ENCODE measurements around the gene ENTPD5.
"Not testable (repeated sequence)": the region's sequence is repeated elsewhere in the genome, so short reads cannot be mapped to it uniquely, and the experiment has no call there.

ENTPD5 gene

DNA sequence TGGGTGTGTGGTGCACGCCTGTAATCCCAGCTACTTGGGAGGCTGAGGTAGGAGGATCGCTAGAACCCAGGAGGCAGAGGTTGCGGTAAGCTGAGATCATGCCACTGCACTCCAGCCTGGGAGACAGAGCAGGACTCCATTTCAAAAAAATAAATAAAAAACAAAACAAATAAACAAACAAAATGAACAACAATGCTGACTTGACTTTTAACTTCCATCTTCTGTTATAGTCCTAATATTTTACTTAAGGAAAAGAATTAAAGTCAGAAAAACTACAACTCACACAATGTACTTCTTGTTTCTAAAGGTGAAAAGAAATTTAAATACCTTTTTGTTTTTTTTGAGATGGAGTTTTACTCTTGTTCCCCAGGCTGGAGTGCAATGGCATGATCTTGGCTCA lies 13.4 kb downstream of the ENTPD5 start:
- DNase-seq (ENCODE audit: low spot score) = not testable (repeated sequence)

DNA sequence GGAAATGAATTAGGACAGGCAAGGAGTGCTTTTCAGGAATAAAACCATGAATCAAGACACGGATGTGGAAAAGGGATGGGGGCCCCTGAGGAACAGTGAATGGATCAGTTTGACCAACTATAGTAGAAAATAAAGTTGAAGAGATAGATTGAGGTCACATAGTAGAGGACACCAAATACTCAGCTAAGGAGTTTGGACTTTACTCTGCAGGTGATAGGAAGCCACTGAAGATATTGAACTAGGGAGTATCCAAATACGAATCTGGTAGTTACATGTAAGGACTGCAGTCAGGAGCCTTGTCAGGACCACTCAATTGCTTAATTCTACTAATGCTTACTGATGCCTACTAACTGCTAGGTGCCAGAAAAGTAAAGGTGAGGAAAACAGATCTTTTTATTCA lies 20.4 kb downstream of the ENTPD5 start:
- DNase-seq (ENCODE audit: low spot score) = no peak

DNA sequence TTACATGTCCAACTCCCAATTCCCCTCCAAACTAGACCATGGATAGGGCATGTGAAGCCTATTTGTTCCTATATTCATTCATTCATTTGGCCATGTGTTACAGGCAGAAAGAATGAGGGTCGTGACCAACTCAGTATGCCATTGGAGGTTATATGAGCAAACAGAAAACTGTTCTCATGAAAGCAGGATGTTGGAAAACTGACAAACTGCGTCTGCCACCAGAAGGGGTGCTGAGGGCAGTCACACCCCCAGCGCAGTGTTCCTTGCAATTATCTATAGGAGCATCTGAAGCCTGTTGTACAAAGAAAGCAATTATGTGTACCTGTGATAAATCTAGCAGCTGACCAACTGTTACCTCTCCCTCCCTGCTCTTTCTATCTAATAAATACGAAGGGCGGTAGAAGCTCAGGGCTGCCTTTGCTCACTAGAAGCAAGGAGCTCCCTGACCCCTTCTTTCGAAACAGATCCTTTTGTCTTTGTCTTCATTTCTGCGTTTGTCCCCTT lies 21.1 kb downstream of the ENTPD5 start:
- DNase-seq (ENCODE audit: low spot score) = no peak

DNA sequence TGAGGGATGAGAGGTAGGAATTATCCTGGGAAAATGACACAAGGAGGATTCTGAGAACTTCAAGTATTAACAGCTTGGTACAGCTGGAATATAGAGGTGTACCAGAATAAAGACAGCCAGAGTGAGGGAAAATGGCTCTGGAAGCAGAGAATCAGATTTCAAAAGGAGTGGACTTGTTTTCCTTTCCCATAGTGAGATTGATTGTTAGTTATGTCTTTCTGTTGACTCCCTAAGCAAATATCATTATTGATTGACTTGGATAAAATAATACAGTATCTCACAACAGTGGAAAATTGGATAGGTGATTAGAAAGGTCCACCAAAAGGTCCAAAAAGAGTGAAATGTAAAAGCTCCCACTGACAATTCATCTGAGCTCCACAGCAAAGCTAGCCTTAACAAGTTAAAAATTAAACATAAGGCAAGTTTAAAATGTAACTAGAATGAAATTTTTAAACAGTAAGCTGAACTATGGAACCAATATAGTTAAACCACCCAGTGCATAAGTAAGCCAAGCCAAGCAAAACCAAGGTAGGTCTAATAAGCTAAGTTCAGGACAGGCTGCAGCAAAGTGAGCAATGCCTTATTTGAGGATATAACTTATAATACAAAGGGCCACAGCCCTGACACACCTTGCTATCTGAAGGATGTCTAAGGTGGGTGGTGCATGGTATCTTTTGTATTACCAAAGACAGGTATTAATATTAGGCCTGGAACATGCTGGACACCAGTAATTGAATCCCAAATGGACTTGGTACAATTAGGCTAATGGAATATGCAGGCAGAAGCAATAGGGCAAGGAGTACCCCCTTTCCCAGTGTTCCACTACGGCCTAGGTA lies 21.8 kb downstream of the ENTPD5 start:
- no peak for DNase-seq (ENCODE audit: low spot score)

DNA sequence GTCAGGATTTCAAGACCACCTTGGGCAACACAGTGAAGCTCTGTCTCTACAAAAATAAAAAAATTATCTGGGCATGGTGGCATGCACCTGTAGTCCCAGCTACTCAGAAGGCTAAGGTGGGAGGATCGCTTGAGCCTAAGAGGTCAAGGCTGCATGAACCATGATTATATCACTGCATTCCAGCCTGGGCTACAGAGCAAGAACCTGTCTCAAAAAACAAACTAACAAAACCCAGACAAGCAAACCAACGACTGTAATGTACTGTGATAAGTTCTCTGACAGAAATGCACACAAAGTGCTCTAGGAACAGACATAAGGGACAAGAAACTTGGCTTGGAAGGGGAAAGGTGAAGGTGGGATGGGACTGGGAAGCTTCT lies 22.4 kb downstream of the ENTPD5 start:
- no peak for DNase-seq (ENCODE audit: low spot score)

DNA sequence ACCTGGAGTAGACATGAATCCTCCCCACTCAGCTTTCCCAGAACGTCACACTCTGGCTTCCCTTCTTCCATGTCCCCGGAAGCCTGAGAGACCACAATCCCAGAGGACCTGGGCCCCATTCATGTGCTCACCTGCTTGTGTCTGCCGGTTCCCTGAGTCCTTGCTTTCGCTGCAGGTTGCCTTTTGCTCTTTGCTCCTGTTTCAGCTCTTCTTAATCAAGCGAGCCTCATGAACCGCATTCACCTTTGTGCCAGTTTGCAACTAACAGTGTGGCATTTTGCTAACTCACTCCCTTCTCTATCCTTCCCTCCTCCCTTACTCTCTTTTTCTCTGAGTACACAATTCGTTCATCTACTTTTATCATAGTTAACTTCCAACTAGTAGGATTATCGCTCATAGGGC lies 23.1 kb downstream of the ENTPD5 start:
- no peak for DNase-seq (ENCODE audit: low spot score)

DNA sequence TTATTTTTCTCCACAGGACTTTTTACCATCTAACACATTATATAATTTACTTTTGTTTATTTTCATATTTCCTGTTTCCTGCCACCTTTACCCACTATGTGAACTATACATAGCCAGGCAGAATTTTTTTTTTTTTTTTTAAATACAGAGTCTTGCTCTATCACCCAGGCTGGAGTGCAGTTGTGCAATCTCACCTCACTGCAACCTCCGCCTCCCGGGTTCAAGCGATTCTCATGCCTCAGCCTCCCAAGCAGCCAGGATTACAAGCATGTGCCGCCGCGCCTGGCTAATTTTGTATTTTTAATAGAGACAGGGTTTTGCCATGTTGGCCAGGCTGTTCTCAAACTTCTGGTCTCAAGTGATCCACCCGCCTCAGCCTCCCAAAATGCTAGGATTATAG lies 24.2 kb downstream of the ENTPD5 start:
- DNase-seq (ENCODE audit: low spot score) = not testable (repeated sequence)

DNA sequence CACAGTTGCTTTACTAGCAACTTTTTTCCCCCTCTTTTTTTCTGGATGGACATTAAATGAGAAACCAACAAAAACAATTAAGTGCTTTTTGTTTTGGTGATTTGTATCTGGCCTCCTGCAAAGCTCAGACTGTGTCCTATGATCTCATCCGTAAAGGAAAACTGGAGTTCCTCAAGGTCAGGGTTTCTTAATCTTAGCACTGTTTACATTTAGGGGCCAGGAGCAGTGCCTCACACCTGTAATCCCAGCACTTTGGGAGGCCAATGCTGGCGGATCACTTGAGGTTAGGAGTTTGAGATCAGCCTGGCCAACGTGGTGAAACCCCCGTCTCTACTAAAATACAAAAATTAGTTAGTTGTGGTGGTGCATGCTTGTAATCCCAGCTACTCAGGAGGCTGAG lies 28.0 kb downstream of the ENTPD5 start:
- no peak for DNase-seq (ENCODE audit: low spot score)

DNA sequence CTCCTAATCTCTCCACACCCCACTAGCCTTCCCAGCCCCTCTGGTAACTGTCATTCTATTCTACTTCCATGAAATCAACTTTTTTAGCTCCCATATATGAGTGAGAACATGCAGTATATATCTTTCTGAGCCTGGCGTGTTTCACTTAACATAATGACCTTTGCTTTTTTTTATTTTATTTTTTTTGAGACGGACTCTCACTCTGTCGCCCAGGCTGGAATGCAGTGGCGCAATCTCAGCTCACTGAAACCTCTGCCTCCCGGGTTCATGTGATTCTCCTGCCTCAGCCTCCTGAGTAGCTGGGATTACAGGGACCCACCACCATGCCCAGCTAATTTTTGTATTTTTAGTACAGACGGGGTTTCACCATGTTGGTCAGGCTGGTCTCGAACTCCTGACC lies 30.4 kb downstream of the ENTPD5 start:
- not testable (repeated sequence) for DNase-seq (ENCODE audit: low spot score)

DNA sequence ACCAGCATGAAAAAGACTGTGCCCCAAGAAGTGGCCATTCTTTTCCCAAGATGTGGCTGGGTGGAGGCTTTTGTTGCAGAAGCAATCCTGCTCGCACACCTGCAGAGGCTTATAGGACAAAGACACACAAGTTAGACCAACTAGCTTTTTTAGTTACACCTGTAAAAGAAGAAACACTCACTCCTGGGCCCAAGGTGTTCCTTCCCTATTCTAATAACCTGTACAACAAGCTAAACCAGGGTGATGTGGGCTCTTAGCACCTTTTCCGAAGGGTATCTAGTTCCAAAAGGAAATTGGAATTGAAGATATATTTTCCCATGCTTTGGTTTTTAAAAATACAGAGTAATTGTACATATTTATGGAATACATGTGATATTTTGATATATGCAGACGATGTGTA lies 31.0 kb downstream of the ENTPD5 start:
- DNase-seq (ENCODE audit: low spot score) = no peak

DNA sequence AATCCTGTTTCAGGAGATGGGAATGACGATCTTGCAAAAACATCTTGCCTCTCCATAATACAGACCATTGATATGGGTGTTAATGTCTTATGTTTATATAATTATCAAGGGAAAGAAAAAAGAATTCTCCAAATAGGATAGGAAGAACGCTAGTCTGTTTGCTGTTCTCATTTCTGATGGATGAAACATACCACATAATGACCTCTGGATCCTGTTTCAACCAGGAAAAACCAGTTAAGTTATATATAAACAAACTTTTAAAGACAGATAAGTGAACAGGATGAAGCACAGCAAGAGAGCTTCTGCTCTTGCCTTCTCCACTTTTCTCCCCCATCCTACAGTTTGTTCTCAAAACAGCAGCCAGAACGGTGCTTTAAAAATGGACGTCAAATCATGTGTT lies 41.2 kb downstream of the ENTPD5 start:
- no peak for DNase-seq (ENCODE audit: low spot score)

DNA sequence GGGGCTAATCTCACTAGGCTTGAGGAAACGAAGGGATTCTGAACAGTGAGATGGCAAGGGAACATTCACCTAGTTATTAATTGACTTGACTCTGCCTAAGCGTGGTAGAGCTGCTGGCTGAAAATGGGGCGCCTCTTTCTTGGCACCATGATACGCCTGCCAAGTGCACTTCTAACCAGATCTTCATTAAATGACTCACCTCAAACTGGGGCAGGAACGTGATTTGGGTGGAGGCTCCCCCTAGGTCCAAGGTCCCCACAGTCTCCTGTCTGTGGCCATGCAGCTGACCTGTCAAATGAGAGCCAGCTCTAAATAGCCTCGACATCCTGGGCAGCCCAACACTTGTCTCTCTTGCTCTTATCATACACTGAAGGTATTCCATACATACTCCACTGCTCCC lies 43.0 kb downstream of the ENTPD5 start:
- no peak for DNase-seq (ENCODE audit: low spot score)

DNA sequence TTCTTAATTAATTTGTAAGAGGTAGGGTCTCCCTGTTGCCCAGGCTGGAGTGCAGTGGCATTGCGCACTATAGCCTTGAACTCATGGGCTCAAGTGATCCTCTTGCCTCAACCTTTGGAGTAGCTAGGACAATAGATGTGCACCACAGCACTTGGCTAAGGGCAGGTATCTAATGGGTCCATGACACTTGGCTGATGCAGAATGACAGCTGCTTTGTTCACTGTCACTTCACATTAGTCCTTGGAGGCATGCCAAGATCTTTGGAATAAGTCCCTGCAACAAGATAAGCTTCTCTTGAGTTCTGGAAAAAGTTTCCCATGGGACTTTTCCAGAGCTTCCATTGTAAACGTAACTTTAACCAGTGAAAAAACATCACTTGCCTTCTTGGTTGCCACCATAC lies 45.6 kb downstream of the ENTPD5 start:
- DNase-seq (ENCODE audit: low spot score) = no peak

DNA sequence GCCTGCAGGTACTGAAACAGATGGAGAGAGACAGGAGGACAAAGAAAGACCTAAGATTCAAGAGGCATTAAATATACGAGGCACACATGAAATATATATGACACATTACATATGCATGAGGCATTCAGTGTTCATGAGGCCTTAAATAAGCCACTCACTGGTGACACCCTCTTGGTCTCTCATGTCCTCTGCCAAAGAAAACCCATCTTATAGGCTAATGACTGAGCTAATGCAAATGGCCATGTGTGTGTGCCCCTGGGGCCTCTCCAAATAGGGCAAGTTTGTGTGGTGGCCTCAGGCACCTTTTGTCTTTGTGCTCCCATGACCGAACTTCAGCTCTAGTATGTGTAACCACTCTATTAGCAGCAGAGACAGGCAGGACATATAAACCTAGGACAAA lies 50.2 kb downstream of the ENTPD5 start:
- no peak for DNase-seq (ENCODE audit: low spot score)

DNA sequence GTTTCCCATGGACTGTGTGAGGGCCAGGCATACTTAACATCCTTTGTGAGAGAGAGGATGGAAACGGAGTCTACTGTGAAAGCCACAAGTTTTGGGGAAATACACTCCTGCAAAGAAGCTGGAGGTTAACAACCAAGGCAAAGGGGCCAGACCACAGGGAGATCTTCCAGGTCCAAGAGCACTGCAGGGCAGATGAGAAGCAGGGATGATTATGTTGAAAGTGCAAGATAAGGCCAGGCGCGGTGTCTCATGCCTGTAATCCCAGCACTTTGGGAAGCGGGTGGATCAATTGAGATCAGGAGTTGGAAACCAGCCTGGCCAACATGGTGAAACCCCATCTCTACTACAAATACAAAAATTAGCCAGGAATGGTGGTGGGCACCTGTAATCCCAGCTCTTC lies 53.9 kb downstream of the ENTPD5 start:
- no peak for DNase-seq (ENCODE audit: low spot score)

DNA sequence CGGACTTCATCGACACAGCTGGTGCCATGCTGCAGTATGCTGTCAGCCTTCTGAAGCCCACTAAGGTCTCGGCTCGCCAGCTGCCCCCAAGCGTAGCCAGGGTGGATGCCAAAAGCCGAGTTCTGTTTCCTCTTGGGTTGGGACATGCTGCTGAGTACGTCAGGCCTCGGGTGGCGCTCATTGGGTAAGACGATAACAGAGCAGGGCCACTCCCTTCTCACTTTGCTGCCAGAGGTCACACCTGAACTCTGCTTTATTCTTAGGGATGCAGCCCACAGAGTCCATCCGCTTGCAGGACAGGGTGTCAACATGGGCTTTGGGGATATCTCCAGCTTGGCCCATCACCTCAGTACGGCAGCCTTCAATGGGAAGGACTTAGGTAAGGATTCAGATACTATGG lies 57.9 kb downstream of the ENTPD5 start:
- no peak for DNase-seq (ENCODE audit: low spot score)

DNA sequence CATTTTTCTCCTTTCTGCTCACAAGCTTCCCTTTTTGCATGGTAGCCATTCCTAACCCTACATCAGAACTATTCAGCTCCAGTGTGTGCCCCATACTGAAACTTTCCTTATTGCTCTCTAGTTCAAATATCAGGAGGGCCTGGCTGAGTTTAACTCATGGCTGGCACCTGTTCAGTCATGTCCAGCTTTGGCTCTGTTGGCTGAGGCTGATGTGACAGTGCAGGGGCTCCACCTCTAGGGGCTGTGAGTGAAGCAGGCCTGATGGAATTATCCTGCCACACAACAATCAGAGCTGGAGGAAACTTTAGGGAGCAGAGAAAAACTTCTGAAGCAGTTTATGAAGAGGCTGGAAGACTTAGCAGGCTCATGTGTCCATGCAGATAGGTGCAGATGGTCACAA lies 60.5 kb downstream of the ENTPD5 start:
- DNase-seq (ENCODE audit: low spot score) = no peak

DNA sequence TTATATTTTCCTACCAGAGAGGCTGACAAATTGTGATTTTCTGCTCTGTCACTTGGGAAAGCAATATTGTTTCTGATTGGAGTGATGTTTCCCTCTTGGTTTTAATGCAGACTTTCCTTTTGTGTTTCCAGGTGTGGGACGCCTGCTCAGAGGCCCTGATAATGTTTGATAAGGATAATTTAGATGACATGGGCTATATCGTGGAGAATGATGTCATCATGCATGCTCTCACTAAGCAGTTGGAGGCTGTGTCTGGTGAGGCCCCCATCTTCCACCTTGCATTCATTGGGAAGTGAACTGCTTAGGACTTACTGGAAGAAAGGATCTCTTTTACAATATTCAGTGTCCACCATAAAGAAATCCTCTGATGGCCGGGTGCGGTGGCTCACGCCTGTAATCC lies 63.4 kb downstream of the ENTPD5 start:
- DNase-seq (ENCODE audit: low spot score) = no peak

DNA sequence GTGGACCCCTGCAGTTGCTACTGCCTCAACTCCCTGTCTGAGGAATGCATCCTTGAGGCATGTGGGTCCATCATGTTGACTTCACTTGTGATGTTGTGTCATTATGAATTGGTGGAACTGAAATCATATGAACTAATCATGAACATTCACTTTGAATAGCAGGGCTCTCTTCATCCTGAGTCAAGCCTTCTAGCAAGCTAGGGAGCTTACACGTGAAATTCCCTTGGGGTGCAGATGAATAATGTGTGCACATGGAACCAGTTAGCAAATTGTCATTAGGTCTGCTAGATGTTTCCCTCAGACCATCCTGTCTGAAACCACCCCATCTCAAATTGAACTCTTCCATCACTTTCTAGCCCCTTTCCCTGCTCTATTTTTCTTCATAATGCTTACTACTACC lies 65.4 kb downstream of the ENTPD5 start:
- DNase-seq (ENCODE audit: low spot score) = no peak

DNA sequence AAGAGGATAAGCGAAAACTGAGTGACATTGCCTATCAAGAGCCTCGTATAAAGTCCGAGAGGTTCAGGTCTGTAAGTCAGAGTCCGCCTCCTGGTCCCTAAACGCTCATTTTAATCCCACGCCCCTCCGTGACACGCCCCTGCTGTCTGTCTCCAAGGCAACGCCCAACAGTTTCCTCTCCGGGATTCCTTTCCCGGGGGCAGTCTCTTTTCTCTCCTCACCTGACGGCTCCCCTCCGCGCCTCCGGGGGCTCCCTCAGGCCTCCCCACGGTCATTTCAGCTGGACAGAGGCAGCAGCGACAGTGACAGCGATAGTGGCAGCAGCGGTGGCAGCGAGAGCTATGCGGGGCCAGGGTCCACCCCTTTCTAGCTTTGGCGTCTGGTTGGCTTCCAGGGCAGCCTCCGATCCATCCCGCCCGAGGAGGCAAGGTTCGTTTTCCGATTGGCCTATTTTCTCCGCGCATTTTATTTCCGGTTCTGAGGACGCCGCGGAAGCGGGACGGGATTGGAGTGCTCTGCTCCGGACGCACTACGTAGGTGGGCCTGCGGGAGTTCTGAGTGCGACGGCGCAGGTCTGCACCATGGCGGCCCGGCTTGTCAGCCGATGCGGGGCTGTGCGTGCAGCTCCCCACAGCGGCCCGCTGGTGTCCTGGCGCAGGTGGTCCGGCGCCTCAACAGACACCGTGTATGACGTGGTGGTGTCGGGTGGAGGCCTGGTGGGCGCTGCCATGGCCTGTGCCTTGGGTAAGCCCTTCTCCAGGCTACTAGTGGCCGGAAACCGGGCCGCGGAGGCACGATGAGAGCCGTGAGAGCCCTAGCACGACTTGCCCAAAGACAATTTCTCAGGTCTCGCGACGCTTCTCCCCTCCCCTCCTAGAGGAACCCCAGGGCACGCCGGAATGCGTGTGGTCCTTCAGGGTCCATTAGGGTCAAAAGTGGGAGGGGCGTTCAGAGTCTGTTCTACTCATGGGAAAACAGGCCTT lies 69.0 kb downstream of the ENTPD5 start, which contains the start of the genes COQ6 and FAM161B:
Gene COQ6 (plus strand): TSS at position 551 of the 983 bp plus-strand sequence. CDS start 31 bp downstream, at position 582.
Gene FAM161B (minus strand): TSS at position 343 of the 983 bp plus-strand sequence. CDS start 68 bp downstream, at position 275.
- peak; percentile 96 for DNase-seq (ENCODE audit: low spot score)

DNA sequence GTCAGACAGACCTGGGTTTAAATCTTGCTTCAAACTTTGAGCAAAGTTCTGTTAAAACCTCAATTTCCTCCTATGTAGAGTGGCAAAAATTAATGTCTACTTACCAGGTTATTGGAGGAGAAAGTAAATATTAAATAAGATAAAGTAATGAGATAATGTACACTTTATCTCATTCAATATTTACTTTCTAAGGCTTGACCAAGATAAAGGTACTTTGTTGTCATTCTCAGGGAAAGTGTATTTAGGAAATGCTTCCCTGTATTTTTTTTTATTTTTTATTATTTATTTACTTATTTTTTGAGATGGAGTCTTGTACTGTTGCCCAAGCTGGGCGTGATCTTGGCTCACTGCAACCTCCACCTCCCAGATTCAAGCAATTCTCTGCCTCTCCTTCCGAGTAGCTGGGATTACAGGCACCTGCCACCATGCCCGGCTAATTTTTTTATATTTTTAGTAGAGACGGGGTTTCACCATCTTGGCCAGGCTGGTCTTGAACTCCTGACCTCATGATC lies 73.9 kb downstream of the ENTPD5 start:
- DNase-seq (ENCODE audit: low spot score) = no peak

DNA sequence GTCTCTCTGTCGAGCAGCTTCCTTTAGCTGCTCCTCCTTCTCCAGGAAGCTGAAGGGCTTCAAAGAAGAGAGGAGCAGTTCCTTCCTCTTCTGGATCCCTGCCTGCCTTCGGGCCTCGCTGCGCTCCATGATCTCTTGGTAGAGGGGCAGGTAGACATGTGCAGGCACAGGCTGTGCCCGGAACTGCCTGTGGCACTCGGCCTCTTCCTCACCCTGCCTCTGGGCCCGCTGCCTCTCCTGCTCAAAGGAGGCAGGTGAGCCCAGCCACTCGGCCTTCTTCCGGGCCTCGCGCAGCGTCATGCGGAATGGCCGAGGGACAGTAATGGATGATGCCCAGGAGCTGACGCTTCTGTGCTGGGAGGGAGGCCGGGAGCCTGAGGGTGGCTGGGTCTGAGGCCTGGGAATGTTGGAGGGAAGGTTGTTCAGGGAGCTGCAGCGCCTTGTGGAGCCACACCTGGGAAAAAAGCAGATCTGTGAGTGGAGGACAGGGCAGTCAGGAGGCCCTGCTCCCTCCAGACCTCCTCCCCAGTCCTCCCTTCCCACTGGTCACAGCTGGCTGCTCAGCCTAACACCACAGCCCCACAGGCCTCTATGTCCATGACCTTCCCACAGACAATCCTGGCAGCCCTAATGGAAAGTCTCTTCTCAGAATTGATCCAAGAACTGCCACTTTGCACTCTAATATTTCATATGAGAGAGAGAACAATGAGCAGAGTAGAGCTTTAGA lies 74.5 kb downstream of the ENTPD5 start:
- no peak for DNase-seq (ENCODE audit: low spot score)

All from AG20443 (cell line).